CD4-positive, alpha-beta T cell treated with Interleukin-2 at 100 ng/mL for 4 hours (primary cell): ENCODE data around the gene BICDL1.
A peak's percentile ranks its signal among the peaks of the same experiment; 100 is the strongest.
"Not testable (repeated sequence)": the region's sequence is repeated elsewhere in the genome, so short reads cannot be mapped to it uniquely, and the experiment has no call there.

Source experiments
- DNase-seq: peaks from one replicate; pipeline ENCODE4 v3.0.0-alpha.2; 2020; ENCODE audit warnings: low spot score

Gene BICDL1, protein sequence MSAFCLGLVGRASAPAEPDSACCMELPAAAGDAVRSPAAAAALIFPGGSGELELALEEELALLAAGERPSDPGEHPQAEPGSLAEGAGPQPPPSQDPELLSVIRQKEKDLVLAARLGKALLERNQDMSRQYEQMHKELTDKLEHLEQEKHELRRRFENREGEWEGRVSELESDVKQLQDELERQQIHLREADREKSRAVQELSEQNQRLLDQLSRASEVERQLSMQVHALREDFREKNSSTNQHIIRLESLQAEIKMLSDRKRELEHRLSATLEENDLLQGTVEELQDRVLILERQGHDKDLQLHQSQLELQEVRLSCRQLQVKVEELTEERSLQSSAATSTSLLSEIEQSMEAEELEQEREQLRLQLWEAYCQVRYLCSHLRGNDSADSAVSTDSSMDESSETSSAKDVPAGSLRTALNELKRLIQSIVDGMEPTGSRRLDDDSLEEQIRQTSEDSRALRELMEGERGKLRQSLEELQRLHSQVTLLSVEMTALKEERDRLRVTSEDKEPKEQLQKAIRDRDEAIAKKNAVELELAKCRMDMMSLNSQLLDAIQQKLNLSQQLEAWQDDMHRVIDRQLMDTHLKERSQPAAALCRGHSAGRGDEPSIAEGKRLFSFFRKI

DNA sequence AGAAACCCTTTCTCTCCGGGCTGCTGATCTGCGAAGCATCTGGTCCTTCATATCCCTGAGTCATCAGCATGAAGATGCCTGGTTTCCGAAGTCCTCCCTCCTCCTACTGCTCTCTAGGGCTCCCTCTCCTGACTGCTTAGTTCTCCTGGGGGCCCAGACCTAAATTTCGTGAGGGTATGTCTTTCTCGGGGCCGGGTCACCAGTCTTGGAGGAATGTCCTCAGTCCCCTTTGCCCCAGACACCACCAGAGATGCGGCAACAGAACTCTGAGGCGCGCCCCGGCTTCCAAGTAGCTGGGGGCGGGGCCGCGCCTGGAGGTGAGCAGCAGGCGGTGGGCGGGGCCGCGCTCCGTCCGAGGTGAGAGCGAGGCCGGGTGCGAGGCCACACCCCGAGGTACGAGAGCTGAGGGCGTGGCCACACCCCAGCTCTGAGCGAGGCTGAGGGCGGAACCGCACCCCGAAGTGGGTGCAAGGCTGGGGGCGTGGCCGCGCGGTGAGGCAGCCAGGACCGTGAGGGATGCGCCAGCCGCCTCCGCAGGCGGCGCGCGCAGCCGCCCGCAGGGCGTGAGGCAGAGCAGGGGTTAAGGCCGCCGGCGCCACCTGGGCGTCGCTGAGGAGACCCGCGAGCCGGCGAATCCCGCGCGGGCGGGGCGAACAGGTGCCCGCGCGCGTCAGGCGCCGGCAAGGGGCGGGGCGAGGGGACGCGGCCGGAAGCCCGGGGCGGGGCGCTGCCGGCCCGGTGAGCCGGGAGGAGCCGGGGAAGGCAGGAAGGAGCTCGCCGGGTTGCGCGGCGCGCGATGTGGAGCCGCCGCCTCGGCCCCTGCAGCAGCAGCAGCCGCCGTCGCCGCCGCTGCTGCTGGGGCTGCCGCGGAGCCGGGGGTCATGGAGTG lies at the start of gene BICDL1:
Gene BICDL1 (plus strand): TSS at position 765 of the 889 bp plus-strand sequence. CDS start 633 bp downstream, outside the sequence.
- DNase-seq: peak; percentile 98

DNA sequence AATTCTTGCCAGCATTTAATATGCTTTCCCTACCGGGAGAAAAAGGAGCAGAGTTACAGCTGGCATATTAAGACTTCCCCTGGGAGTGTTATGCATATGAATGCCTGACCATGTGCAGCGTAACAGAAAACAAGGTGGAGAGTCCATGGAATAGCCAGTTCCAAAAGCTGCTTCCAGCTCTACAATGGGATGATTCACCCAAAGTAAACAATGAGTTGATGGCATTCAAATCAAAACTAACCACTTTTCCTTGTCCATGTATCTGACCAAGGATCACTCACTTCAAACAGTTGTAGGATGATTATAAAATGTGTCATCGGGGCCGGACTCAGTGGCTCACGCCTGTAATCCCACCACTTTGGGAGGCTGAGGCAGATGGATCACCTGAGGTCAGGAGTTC lies 48.1 kb upstream of the BICDL1 start:
- no peak for DNase-seq

DNA sequence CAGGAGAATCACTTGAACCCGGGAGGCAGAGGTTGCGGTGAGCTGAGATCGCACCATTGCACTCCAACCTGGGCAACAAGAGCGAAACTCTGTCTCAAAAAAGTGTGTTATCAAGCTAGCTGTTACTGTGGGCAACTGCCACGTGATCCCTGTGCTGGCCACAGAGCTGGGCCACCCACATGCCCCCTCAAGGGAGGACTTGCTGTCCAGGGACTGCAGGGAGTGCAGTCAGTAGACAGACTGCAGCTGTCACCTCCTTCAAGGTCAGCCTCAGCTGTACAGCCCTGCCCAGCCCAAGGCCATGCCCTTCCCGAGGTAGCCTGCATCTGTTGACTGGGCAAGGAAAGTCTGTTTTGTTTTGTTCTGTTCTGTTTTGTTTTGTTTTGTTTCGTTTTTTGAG lies 46.6 kb upstream of the BICDL1 start:
- no peak for DNase-seq

DNA sequence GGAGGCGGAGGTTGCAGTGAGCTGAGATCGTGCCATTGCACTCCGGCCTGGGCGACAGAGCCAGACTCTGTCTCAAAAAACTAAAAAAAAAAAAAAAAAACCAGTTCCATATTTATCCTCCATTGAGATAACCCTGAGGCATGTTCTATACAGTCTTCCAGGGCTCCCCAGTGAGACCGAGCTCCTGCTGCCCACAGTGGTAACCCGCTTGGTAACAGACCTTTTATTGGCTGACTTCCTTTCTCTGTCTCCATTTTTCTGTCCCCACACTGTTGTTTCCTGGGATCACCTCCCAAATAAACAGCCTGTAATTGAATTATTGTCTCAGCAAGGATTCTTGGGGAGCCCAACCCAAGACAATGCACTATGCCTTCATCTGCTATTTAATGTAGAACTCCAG lies 42.8 kb upstream of the BICDL1 start:
- no peak for DNase-seq

DNA sequence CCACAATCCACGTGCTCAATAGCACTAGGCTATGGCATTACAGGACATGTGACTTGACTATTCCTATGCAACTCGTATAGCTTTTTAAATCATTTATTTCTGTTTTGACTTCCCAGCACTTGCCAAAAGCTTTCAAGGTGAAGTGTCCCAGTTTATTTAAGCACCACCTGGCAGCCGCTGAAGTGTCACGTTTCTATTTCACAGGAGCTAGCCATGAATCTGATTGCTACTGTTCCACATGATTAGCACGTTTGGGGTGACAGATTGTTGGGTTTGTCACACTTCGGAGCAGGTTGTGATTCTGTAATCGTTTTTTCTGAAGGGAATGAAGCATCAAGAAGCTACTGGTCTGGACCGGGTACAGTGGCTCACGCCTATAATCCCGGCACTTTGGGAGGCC lies 39.9 kb upstream of the BICDL1 start:
- no peak for DNase-seq

DNA sequence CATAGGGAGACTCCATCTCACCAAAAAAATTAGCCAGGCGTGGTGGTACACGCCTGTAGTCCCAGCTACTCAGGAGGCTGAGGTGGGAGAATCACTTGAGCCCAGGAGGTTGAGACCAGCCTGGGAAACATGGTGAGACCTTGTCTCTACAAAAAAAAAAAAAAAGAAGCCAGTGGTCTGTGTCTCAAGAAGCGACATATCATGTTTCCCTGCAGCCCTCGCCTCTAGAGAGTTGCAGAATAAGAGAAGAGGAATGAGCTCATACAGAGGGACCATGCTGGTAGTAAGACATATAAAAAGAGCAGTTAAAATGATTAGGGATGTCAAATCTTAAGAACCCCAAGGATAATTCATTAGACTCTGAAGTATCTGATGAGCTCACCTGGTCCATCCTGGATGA lies 39.4 kb upstream of the BICDL1 start:
- DNase-seq: no peak

DNA sequence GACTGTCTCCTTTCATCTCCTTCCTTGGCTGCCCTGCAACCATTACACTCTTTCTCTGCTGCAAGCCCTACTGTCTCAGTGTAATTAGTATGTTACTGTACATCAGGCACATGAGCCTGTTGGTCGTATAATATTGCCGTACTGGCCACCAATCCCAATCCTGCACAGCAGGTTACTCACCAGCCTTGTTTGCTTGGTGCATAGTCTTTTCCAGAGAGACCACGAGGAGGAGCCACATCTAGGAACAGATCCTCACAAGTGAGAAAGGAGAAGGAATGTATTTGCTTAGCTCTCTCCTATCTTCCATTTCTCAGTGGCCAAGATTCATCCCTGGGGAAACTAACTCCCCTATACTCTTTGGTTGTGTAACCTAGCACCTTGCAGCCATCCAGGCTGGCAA lies 33.0 kb upstream of the BICDL1 start:
- DNase-seq: no peak

DNA sequence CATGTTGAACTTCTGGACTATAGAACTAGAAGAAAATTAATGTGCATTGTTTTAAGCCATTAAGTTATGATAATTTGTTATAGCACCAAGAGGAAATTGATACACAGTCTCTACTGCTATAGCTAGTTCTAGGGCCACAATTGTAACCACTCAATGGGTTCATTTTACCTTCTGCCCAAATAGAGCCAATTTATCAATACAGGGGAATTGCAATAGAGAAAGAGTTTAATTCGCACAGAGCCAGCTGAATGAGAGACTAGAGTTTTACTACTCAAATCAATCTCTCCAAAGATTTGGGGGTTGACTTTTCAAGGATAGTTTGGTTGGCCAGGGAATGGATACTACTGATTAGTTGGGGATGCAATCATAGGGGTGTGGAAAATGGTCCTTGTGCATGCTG lies 31.9 kb upstream of the BICDL1 start:
- no peak for DNase-seq

DNA sequence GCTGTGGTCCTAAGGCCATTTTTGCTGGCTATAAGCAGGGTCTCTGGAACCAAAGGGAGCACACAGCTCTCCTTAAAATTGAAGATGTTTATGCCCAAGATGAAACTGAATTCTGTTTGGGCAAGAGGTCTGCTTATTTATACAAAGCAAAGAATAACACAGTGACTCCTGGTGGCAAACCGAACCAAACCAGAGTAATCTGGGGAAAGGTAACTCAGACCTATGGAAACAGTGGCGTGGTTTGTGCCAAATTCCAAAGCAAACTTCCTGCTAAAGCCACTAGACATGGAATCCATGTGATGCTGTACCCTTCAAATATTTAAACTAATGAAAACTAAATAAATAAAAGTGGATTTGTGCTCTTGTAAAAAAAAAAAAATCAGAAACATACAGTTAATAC lies 29.6 kb upstream of the BICDL1 start:
- no peak for DNase-seq

DNA sequence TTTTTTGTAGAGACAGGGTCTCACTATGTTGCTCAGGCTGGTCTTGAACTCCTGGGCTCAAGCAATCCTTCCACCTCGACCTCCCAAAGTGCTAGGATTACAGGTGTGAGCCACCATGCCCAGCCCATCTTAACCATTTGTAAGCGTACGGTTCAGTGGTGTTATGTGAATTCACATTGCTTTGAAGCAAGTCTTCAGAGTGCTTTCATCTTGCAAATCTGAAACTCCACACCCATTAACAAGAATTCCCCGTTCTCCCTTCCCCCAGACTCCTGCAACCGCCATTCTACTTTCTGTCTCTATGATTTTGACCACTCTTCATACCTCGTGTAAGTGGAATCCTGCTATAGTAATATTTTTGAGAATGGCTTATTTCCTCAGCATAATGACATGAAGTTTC lies 24.9 kb upstream of the BICDL1 start:
- DNase-seq: no peak

DNA sequence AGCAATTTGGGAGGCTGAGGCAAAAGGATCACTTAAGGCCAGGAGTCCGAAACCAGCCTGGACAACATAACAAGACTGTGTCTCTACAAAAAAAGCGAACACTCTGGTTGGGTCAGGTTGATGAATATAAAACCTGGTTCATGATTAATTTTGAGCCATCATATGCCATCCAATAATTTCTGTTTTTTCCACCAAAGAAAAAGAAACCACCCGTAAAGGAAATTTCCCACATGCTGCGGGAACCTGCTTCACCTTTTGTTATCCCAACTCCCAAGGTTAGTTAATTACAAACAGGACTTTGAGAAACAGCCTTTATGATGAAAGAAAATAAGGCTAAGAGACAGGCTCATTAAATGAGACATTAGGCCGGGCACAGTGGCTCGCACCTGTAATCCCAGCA lies 24.1 kb upstream of the BICDL1 start:
- no peak for DNase-seq

DNA sequence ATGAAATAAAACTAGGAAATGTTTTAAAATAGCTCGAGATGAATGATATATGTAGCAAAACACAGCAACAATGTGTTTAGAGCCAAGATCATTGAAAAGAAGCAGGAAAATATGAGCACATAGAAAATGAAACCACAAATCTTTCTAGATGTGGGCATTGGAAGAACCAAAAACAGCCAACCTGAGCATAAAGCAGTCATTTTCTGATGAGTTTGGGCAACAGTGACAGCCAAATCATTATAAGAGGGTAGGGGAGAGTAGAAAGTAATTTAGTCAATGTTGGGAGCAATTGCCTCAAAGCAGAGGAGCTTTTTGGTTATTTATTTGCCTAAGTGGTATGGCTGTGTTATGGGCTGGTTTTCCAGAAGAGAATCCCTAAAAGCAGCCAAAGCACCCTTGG lies 8.8 kb upstream of the BICDL1 start:
- no peak for DNase-seq

DNA sequence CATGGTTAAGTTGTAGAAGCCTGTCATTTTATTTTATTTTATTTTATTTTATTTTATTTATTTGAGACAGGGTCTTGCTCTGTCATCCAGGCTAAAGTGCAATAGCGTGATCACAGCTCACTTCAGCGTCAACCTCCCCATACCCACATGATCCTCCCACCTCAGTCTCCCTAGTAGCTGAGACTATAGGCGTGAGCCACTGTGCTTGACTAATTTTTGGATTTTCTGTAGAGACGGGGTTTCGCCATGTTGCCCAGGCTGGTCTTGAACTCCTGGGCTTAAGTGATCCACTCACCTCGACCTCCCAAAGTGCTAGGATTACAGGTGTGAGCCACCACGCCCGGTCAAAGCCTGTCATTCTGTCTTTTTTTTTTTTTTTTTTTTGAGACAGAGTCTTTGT lies 8.3 kb upstream of the BICDL1 start:
- DNase-seq: not testable (repeated sequence)

DNA sequence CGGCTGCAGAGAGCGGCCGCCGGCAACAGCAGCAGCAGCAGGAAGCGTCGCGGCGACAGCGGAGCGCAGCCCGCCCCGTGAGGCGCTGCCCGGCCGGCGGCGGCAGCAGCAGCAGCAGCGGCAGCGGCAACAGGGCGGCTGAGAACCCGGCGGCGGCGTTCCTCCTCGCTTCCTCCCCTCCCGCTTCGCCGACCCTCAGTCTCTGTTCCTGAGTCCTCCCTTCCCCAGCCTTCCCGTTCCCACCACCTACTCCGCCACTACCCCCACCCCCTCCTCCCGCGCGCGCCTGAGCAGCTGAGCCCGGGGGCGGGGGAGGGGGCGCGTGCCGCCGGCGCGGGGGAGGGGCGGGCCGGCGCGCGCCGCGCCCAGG lies 310 bp downstream of the BICDL1 start:
- DNase-seq: no peak

DNA sequence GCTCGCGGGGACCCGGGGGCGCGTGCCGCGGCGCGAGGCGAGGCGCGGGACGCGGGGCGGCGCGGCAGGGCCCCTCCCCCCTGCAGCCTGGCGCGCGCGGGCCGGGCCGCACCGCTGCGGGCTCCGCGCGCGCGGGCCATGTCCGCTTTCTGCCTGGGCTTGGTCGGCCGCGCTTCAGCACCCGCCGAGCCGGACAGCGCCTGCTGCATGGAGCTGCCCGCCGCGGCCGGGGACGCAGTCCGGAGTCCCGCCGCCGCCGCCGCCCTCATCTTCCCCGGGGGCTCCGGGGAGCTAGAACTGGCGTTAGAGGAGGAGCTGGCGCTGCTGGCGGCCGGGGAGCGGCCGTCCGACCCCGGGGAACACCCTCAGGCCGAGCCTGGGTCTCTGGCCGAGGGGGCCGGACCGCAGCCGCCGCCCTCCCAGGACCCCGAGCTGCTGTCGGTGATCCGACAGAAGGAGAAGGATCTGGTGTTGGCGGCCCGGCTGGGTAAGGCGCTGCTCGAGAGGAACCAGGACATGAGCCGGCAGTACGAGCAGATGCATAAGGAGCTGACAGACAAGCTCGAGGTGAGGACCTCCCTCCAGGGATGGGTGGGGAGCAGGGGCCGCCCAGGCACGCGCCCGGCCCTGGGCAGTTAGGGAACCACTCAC lies 820 bp downstream of the BICDL1 start:
- peak; percentile 64 for DNase-seq

DNA sequence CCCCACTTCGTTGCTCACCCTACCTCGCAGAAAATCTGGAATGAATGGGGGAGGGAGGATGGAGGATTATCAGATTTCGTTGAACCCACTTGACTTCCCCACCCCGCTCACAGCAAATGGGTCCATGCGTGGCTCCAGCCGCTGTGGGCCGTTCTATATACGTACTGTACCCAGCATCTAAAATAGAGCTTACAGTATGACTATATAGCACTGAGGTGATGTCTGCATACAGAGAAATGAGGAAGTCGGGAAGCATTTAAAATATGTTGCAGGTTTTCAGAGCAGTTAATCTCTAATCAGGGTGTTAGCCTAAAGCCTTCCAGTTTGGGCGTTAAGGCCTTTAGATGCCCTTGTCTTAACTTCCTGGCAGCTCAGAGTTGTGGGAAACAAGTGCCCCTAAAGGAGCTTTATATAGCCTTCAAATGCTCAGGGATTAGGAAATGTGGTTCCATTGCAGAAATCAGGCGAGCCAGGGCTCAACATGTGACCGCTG lies 1.4 kb downstream of the BICDL1 start:
- DNase-seq: no peak

DNA sequence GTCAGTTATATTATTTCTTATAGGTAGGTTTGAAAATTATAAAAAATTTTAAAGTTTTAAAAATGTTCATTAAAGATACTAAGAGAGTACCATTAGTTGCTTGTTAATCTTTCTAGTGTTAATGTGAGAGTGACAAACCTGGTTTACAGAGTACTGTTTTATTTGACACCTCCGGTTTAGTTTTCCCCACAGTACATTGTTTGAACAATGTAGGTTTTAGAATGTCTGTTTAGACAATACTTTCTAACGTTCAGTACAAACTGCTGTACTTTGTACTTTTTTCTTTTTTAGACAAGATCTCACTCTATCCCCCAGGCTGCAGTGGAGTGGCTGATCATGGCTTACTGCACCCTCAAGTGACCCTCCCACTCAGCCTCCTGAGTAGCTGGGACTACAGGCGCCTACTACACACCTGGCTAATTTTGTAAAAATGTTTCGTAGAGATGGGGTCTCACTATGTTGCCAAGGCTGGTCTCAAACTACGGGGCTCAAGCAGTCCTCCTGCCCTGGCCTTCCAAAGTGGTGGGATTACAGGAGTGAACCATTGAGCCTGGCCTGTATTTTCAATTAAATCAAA lies 3.2 kb downstream of the BICDL1 start:
- no peak for DNase-seq

DNA sequence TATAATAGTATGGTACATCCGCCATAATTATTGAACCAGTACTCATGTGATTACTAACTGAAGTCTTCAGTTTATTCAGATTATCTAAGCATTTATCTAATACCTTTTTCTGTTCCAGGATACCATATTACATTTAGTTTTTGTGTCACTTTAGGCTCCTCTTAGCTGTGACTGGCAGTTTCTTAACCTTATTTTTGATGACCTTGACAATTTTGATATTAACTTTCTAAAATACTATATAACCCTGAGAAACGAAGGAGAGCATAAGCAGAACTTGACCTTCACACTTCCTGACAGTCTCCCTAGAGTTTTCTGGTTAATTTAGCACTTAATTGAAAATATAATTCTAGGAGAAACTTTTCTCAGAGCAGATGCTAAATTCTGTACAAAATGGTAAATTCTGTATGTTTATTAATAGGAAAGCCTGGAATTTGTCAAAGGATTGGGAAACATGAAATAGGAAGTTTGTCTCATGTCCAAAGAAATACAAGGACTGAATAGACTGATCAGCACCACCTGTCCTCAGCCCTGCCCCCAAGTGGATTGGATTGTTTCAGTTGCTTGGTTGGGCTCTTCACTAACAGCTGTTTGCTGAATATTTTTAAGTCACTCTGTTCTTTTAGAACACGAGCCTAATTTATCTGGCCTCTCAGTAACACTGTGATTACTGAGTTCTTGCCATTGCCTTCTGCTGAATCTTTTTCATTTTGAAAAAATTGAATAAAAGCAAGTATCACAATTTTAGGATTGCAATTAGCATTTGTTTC lies 6.0 kb downstream of the BICDL1 start:
- DNase-seq: no peak

DNA sequence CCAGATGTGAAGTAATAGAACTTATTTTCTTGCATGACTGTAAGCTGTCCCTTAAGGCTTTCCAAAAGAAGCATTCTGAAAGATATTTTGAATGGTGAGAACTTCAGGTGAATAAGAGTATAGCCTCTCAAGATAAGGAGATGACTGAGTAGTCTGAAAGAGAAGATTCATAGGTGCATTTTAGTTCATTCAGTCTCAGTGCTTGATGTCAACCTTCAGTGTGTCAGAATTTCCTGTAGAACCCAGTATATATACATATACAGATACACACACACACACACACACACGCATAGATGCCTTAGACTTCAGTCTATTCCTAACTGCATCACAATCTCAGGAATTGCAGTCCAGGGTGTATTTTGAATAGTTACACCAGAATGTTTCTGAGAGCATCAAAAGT lies 7.4 kb downstream of the BICDL1 start:
- no peak for DNase-seq

DNA sequence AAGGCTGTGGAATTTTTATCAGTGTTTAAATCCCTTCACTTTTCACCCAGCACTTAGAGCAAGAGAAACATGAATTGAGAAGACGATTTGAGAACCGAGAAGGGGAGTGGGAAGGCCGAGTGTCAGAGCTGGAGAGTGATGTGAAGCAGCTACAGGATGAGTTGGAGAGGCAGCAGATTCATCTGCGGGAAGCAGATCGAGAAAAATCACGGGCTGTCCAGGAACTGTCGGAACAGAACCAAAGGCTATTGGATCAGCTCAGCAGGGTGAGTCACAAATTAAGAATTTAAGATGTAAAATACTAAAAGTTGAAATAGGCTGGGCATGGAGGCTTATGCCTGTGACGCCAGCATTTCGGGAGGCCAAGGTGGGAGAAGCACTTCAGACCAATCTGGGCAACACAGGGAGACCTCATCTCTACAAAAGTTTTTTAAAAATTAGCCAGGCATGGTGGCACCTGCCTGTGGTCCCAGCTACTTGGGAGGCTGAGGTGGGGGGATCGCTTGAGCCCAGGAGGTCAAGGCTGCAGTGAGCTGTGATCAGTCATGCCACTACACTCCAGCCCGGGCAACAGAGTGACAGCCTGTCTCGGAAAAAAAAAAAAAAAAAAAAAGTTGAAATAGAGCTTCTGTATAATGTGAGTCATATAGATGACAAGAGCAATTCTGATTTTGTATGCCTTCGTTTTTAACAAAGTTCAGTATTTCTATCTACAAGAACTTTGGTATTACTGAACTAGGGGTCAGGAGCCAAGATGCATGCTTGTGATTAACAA lies 9.6 kb downstream of the BICDL1 start:
- DNase-seq: no peak
